Mucosa of stomach (tissue), 1 donor: ENCODE results near the gene JDP2.
"Not testable (repeated sequence)": the region's sequence is repeated elsewhere in the genome, so short reads cannot be mapped to it uniquely, and the experiment has no call there.

Experiments
- H3K27me3 ChIP-seq: one replicate; pipeline ENCODE4 v1.7.0; 2013; ENCODE audit warnings: mild to moderate bottlenecking, low read length; ENCODE audit not compliant: control insufficient read depth, insufficient read depth
- H3K36me3 ChIP-seq: one replicate; pipeline ENCODE4 v1.7.0; 2013; ENCODE audit warnings: low read length; ENCODE audit not compliant: control insufficient read depth, insufficient read depth
- H3K4me1 ChIP-seq: one replicate; pipeline ENCODE4 v1.7.0; 2013; ENCODE audit warnings: mild to moderate bottlenecking, low read length; ENCODE audit not compliant: control insufficient read depth, insufficient read depth
- H3K4me3 ChIP-seq: one replicate; pipeline ENCODE4 v1.7.0; 2013; ENCODE audit warnings: low read length
- H3K9ac ChIP-seq: one replicate; pipeline ENCODE4 v1.7.0; 2013; ENCODE audit warnings: mild to moderate bottlenecking, low read length, moderate library complexity
- H3K9me3 ChIP-seq: one replicate; pipeline ENCODE4 v1.7.0; 2013; ENCODE audit warnings: mild to moderate bottlenecking, low read length, moderate library complexity; ENCODE audit not compliant: control insufficient read depth
- donor health status: Pancreatic carcinoma.

JDP2 gene, protein sequence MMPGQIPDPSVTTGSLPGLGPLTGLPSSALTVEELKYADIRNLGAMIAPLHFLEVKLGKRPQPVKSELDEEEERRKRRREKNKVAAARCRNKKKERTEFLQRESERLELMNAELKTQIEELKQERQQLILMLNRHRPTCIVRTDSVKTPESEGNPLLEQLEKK

GRCh38 chr14:75427482-75428229, at the start of gene JDP2:
Gene JDP2 (plus strand): TSS chr14:75428022. CDS start chr14:75437921, 9,899 bp downstream.
- H3K9me3 ChIP-seq: no peaks in the 10 kb centered on the region
- no peaks in the 10 kb centered on the region for H3K27me3 ChIP-seq
- peaks cover 42% of the 10 kb centered on the region for H3K4me1 ChIP-seq
- H3K36me3 ChIP-seq: peaks cover 5% of the 10 kb centered on the region
- peak within 1 kb of the TSS; percentile 76 for H3K9ac ChIP-seq
- H3K4me3 ChIP-seq: peak within 1 kb of the TSS; percentile 52

DNA sequence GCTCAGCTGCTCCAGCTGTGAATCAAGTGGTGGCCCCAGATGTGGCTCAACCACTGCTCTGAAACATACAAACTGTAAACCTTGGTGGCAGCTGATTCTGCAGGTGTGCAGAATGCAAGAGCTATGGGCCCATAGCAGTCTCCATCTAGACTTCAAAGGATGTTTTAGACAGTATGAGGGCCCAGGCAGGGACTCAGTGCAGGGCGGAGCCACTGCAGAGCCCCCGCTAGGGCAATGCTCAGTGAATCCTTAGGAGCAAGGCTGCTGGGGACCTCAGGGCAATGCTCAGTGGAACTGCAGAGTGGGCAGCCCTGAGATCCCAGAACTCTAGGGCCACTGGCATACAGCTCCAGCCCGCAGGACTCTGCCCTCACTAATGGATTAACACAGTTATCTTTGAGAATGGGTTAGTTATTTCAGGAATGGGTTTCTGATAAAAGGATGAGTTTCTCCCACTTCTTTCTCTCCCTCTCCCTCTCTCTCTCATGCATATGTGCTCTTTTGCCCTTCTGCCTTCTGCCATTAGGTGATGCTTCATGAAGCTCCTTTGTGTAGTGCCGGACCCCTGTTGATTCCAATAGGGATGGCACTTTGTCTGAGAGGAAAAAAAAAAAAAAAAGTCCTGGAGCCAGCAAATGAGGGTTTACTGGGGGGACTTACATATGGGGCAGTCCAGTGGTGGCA, 48.4 kb upstream of the JDP2 start:
- Histone ChIP-seq H3K9me3 (no peaks in the 10 kb centered on the region), H3K27me3 (no peaks in the 10 kb centered on the region), H3K36me3 (no peaks in the 10 kb centered on the region), H3K4me3 (no peak overlapping the region), H3K4me1 (peaks cover 7% of the 10 kb centered on the region), H3K9ac (no peak overlapping the region)

- H3K9me3 ChIP-seq: no peaks in the 10 kb centered on the region
- no peaks in the 10 kb centered on the region for H3K36me3 ChIP-seq
- H3K4me1 ChIP-seq: peaks cover 1% of the 10 kb centered on the region
- H3K9ac ChIP-seq: no peak overlapping the region
- H3K4me3 ChIP-seq: no peak overlapping the region
- no peaks in the 10 kb centered on the region for H3K27me3 ChIP-seq
Measured at GRCh38 chr14:75379930-75380270, 47.9 kb upstream of the JDP2 start.

DNA sequence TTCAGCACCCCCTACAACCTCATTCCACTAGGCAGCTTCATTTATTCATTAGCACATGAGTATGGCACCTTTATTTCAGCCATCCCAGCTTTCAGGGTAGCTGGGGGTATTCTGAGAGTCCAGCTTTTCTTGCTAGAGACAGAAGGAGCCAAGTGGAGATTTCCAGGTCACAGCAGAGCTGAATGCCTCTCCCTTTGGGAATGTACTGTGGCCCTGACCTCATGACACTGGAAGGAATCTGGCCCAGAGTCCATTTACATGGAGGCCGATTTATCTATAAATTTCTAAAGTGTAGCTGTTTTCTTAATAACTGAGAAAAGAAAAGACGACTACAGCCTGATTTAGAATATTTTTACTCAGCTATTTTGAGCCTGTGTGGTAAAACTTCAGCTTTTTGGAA, 47.2 kb upstream of the JDP2 start:
- H3K36me3 ChIP-seq: no peaks in the 10 kb centered on the region
- H3K9me3 ChIP-seq: no peaks in the 10 kb centered on the region

DNA sequence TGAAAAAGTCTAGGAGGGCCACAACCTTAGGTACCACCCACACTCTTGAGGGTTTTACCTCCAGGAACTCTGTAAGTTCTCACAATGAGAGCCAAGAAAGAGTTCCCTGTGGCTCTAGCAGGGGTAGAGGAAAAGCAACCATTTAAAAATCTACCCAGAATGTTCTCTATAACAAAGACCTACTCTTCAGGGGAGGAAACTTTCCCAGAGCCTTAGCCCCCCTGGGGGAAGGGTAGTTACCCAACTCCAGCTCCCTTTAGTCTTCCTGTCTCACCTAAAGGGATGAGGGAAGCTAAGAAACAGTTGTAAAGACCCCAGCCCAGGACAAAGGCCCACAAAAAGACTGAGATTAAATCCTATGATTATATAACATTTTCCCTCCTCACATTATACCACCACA, 46.2 kb upstream of the JDP2 start:
- H3K9me3 ChIP-seq: no peaks in the 10 kb centered on the region
- H3K36me3 ChIP-seq: no peaks in the 10 kb centered on the region
- no peak overlapping the region for H3K9ac ChIP-seq
- H3K27me3 ChIP-seq: no peaks in the 10 kb centered on the region
- no peaks in the 10 kb centered on the region for H3K4me1 ChIP-seq
- H3K4me3 ChIP-seq: no peak overlapping the region

More for the DNA sequence above, 47.2 kb upstream of the JDP2 start:
- Histone ChIP-seq H3K9ac (no peak overlapping the region), H3K27me3 (no peaks in the 10 kb centered on the region), H3K4me3 (no peak overlapping the region), H3K4me1 (no peaks in the 10 kb centered on the region)

GRCh38 chr14:75383219-75383618, 44.6 kb upstream of the JDP2 start:
- not testable (repeated sequence) for H3K4me1 ChIP-seq, H3K9me3 ChIP-seq, H3K4me3 ChIP-seq, H3K27me3 ChIP-seq, H3K36me3 ChIP-seq, H3K9ac ChIP-seq

DNA sequence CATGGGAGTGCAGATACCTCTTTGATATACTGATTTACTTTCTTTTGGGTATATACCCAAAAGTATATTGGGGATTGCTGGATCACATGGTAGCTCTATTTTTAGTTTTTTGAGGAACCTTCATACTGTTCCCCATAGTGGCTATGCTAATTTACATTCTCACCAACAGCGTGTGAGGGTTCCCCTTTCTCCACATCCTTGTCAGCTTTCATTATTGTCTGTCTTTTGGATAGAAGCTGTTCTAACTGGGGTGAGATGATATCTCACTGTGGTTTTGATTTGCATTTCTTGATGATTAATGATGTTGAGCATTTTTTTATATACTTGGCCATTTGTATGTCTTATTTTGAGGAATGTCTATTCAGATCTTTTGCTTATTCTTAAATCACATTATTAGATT, 44.1 kb upstream of the JDP2 start:
- Histone ChIP-seq H3K9me3 (no peaks in the 10 kb centered on the region), H3K4me1 (no peaks in the 10 kb centered on the region), H3K4me3 (no peak overlapping the region), H3K27me3 (no peaks in the 10 kb centered on the region), H3K36me3 (no peaks in the 10 kb centered on the region), H3K9ac (no peak overlapping the region)

DNA sequence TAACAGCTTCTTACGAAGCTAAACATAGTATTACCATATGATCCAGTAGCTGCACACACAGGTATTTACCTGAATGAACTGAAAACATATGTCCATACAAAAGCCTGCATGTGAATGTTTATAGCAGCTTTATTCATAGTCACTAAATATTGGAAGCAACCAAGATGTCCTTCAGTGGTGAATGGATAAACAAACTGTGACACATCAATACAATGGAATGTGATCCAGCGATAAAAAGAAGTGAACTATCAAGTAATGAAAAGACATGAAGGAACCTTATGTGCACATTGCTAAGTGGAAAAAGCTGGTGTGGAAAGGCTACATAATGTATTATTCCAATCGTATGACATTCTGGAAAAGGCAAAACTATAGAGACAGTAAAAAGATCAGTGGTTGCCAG, 38.1 kb upstream of the JDP2 start:
- no peaks in the 10 kb centered on the region for H3K4me1 ChIP-seq
- H3K9ac ChIP-seq: no peak overlapping the region
- H3K27me3 ChIP-seq: no peaks in the 10 kb centered on the region
- no peaks in the 10 kb centered on the region for H3K9me3 ChIP-seq
- H3K36me3 ChIP-seq: no peaks in the 10 kb centered on the region
- H3K4me3 ChIP-seq: no peak overlapping the region

DNA sequence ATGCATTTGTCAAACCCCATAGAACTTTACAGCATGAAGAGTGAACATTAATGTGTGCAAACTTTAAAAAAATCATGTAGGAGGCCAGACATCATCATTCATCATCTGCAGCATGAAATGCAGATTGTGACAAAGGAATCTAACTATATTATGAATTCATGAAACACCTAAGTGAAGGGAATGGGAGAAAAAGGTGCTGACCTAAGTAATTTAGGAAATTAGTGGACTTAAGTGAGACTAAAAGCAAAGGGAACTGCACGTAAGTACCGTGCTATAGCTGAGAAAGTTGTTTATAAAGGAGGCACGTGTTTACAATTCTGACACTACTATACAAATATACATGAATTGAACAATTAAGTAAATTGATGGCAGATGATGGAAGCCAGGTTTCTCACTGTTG, 37.6 kb upstream of the JDP2 start:
- H3K27me3 ChIP-seq: no peaks in the 10 kb centered on the region
- H3K36me3 ChIP-seq: no peaks in the 10 kb centered on the region
- H3K4me3 ChIP-seq: no peak overlapping the region
- no peaks in the 10 kb centered on the region for H3K4me1 ChIP-seq
- no peak overlapping the region for H3K9ac ChIP-seq
- H3K9me3 ChIP-seq: no peaks in the 10 kb centered on the region

GRCh38 chr14:75391953-75392352, 35.9 kb upstream of the JDP2 start:
- Histone ChIP-seq H3K27me3 (no peaks in the 10 kb centered on the region), H3K36me3 (no peaks in the 10 kb centered on the region), H3K4me3 (no peak overlapping the region), H3K9me3 (no peaks in the 10 kb centered on the region), H3K9ac (no peak overlapping the region), H3K4me1 (no peaks in the 10 kb centered on the region)

DNA sequence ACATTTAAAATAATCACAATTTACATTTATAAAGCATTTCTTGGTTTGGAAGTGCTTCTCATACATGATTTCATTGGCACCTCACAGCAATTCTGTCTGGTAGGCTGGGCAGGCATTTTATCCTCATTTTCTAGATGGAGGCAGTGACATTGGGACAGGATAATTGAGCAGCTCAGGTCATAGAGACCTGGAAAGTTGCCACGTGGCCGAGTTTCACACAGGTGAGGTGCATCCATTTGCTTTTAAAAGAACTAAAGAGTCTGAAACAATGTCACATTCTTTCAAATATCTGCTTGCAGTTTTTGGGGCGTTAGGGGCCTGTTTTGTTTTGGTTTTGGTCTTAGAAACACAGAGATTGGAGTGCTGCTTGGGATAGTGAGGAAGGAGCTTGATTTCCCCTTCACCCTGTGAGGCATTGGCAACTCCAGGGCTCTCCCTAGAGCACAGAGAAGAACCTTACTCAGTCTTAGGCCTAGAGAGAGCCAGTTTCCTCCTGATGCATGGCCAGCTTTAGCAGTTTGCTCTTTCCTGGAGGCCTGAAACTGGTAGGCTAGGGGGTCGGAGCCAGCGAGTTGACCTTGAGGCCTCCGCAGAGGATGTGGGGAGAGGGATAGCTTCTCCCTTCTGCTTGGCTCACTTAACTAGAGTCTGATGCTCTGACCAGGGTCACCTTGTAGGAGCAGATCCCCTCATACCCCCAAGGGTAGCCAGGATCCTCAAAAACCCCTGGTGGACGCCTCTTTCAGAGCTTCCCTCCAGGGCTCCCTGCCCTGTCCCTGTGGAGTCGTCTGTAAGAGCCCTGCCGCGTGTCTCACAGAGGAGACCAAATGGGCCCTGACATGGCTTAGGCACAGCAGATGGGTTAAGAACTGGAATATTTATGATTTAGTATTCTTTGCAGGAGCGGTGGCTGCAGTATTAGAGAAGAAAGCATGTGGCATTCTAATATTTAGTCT, 34.9 kb upstream of the JDP2 start:
- Histone ChIP-seq H3K27me3 (no peaks in the 10 kb centered on the region), H3K9me3 (no peaks in the 10 kb centered on the region), H3K9ac (no peak overlapping the region), H3K36me3 (no peaks in the 10 kb centered on the region), H3K4me3 (no peak overlapping the region), H3K4me1 (no peaks in the 10 kb centered on the region)

- no peak overlapping the region for H3K4me3 ChIP-seq
- H3K9me3 ChIP-seq: no peaks in the 10 kb centered on the region
- no peak overlapping the region for H3K9ac ChIP-seq
- H3K27me3 ChIP-seq: no peaks in the 10 kb centered on the region
- no peaks in the 10 kb centered on the region for H3K4me1 ChIP-seq
- H3K36me3 ChIP-seq: no peaks in the 10 kb centered on the region
Measured at GRCh38 chr14:75393794-75394193, 34.0 kb upstream of the JDP2 start.
